GM21526 (cell line): ENCODE data around the gene GAMT.

Experiments
- ATAC-seq: cut with Tn5 transposase; IDR thresholded peaks from one replicate; pipeline ENCODE4 v1.9.1; 2021; ENCODE audit warnings: moderate library complexity; ENCODE audit not compliant: unreplicated experiment, low FRiP score

The GAMT gene

DNA sequence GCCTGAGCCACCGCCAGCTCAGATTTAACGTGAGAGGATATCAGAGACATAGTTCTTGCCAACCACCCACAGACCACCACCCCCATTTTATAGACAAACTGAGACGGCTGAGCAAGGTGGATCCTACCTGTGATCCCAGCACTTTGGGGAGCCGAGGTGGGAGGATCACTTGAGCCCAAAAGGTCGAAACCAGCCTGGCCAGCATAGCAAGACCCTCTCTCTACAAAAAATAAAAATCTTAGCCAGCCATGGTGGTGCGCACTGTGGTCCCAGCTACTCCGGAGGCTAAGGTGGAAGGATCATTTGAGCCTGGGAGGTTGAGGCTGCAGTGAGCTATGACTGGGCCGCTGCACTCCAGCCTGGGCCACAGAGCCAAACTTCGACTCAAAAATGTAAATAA is 48.2 kb downstream of the GAMT start:
- ATAC-seq, result no peak

DNA sequence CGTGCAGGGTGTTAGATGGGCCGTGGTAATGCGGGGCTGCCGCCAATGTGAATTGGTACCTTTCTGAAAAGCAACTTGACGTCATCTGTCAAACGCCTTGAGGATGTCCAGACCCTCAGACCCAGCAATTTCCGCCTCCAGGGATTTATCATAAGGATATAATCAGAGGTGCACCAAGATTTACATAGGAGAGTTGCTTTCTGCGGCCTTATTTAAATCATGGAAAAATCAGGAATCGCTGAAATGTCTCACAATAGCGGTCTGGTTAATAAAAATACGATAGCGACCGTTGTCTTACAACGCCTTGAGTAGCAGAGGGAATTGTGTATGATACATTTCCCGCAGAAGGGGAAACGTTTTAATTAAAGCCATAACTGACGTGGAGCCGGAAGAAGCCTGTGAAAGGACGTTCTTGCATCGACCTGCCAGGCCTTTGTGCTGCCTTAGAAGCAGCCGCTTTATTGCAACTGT is 49.9 kb downstream of the GAMT start:
- ATAC-seq, result no peak

DNA sequence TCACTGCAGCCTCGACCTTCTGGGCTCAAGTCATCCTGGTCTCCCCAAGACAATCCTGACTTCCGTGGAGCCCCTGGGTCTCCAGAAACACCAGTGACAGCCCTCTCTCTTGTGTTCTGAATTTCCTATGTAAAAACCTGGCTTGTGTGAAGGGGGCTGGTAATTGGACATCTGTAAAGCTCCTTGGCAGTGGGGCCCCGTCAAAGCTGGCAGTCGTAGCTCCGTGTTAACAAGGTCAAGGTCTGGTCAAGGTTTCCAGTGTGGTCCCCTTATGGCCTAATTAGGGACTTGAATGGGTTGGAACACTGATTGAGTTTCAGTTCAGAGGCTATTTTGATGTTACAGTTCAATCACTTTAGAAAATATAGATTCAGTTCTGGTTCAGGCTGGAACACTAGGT is 50.5 kb downstream of the GAMT start:
- ATAC-seq, result no peak

DNA sequence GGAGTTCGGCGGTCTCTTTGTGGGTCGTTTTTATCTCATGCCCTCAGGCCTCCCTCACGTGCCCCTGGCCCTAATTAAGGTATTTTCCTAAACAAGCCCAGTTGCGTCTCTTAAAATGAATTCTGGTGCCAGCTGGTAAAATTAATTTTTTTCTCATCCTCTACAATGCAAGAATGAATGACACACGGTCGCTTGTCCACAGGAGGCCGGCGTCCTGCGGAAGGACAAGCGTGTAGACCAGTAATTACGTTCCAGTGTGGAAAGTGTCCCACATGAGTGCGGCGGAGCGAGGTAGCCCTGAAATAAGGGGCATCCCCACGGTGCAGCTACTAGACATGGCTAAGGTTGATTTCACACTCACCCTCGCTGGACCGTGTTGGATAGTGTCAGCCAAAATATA is 52.1 kb downstream of the GAMT start:
- ATAC-seq, result no peak
